Stimulated activated naive CD8-positive, alpha-beta T cell treated with anti-CD3 and anti-CD28 coated beads, Interleukin-15, Interleukin-2, amounts not matched to agents 100 ng/mL and 50 ng/mL, for 24 hours (primary cell): ENCODE data around the gene TMEM178A.

ENCODE experiments used
- H3K27ac Mint-ChIP-seq: one replicate; pipeline ENCODE4 v1.8.0; 2021; ENCODE audit warnings: mild to moderate bottlenecking, mixed read lengths
- H3K27me3 Mint-ChIP-seq: one replicate; pipeline ENCODE4 v1.8.0; 2021; ENCODE audit warnings: mixed read lengths
- H3K36me3 Mint-ChIP-seq: one replicate; pipeline ENCODE4 v1.8.0; 2021; ENCODE audit warnings: low read depth, mixed read lengths
- H3K4me1 Mint-ChIP-seq: one replicate; pipeline ENCODE4 v1.8.0; 2021; ENCODE audit warnings: low read depth, mixed read lengths
- H3K4me3 Mint-ChIP-seq: one replicate; pipeline ENCODE4 v1.8.0; 2021; ENCODE audit warnings: mild to moderate bottlenecking, mixed read lengths
- H3K9me3 Mint-ChIP-seq: one replicate; pipeline ENCODE4 v1.8.0; 2021; ENCODE audit warnings: mixed read lengths

Gene TMEM178A

DNA sequence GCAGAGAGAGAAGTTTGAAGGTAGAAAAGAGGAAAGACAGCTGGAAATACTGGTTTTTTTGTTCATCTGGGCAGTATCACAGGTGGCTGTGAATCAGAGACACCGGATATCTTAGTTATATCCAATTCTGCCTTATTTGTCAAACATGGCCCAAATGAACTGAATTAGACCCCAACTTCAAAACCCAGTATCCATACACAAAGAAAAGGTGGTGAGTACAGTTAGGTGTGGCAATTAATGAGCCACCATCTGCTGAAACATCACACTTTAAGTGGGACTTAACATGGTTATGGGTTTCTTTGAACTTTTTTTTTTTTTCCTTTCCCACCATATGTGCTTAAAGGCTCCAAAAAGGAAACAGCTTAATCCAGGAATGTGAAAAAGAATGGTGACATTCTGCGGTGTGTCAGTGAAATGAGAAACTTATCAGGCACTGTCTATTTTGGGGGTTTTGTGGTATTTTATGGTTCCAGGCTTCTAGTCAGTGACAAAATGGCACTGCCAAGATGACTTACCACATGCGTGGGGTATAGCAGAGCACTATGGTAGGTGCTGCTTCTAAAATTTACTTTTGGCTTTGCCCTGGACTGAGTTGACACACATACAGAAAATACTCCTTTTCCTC, 5.0 kb upstream of the TMEM178A start:
- no peaks in the 10 kb centered on the region for H3K36me3 Mint-ChIP-seq
- no peak overlapping the region for H3K27ac Mint-ChIP-seq
- no peaks in the 10 kb centered on the region for H3K4me1 Mint-ChIP-seq
- peaks cover 39% of the 10 kb centered on the region for H3K27me3 Mint-ChIP-seq
- H3K9me3 Mint-ChIP-seq = no peaks in the 10 kb centered on the region
- H3K4me3 Mint-ChIP-seq = no peak overlapping the region

DNA sequence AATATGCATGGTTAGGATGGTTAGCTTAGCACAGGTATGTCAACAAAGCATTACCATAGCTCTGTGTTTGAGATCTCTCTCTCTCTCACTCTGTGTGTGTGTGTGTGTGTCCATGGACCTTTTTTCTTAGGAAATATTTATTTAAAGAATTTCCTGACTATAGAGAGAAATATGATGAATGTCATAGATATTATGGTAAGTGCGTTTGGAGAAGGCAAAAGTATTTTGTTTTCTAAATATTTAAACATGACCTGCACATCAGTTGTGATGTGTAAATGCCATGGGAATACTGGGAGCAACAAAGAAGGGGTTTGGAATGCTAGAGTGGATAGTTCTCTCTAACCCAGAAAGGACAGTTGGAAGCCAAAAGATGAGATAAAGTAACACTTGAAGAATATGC, 3.9 kb upstream of the TMEM178A start:
- H3K27me3 Mint-ChIP-seq = peaks cover 45% of the 10 kb centered on the region
- H3K4me3 Mint-ChIP-seq = no peak overlapping the region
- no peak overlapping the region for H3K27ac Mint-ChIP-seq

DNA sequence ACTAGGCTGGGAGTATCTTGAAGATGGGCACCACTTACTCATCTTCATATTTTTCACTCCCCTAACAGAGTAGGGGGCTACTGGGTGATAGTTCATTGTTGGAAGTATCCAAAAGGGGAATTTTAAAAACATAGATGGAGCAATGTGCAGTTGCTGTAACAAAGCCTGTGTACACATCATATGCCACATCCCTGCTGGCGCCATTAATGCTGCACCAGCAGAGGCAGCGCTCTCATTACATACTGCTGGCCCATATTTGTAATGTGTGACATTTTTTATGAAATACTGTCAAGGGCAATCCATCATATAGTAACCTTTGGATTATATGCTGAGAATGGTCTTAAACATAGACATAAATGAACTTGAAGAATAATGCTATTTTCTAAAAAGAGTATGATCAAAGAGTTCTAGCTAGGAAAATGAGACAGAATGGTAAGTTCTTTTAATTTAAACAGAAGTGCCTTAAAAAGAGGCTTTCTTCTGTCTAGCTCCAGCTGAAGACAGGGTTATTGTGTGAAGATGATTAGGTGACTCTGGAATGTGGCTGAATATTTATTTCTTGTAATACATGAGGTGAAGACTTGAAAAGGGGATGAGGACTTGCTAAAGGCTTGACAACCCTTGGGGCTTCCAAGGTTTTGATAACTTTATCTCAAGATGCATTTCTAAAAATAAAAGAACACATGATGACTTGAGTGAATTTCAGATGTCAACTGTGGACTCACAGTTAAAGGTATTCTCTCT, 2.4 kb upstream of the TMEM178A start:
- Mint-ChIP-seq H3K27ac (no peak overlapping the region), H3K4me1 (peaks cover 10% of the 10 kb centered on the region), H3K9me3 (no peaks in the 10 kb centered on the region), H3K4me3 (no peak overlapping the region), H3K27me3 (peaks cover 60% of the 10 kb centered on the region), H3K36me3 (no peaks in the 10 kb centered on the region)

More for the DNA sequence above, 3.9 kb upstream of the TMEM178A start:
- H3K36me3 Mint-ChIP-seq = no peaks in the 10 kb centered on the region
- H3K9me3 Mint-ChIP-seq = no peaks in the 10 kb centered on the region
- H3K4me1 Mint-ChIP-seq = peaks cover 6% of the 10 kb centered on the region

DNA sequence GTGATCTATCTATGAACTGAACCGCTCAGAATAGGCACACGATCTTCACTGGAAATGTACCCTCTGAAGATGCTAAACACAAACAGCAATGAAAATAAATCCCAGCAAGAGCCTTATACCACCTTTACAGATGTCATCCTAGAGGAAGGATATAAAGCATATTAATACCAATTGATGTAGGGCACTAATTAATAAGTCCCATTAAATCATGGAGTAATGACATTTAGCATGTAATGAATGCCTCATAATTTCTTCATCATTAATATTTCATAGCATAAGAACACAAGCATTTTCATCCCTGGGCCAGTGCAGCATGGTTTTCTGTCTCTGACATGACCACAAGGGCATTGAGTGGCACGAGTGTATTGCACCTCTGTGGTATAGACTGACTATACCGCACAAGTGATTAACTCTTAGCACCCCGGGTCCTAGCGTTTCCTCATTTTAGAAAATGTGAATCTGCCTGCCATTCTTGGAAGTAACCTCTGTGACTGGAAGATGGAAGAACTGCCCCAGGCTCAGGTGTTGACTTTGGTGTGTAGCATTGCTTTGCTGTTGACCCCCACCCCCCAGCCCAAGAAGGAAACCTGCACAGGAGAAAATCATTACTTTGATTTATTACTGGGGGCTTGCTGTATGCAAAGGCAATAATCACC, 1.4 kb upstream of the TMEM178A start:
- peaks cover 10% of the 10 kb centered on the region for H3K4me1 Mint-ChIP-seq

DNA sequence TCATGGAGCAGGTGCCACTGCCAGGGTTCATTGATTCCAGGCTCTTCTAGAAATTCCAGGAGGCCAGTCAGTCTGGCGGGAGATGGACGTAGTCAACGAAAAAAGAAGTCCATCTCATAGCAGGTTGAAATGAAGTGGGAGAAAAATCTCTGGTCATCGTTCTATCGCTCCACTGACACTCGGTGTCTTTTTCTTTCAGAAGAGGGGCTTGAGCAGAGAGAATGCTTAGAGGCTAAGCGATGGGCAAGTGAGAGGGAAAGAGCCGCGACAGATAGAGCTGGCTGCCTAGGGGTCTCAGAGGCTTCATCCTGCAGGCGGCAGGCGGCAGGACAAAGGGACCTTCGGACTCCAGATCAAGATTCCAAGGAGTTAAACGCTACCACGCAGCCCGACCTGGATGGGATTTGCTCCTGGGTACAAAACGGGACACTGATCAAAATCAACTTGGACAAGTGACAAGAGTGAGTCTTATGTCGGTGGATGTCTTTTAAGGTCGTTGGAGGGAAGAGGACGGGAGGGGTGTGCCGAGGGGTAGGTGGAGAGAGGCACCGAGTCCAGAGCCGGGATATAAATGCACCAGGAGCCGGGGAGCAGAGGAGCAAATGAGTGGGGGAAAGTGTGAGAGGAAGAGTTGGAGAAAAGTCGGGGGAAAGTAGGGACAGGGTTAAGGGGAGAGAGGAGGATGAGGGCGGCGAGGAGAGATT, 677 bp upstream of the TMEM178A start:
- no peaks in the 10 kb centered on the region for H3K9me3 Mint-ChIP-seq
- H3K27ac Mint-ChIP-seq = no peak overlapping the region

More for the DNA sequence above, 1.4 kb upstream of the TMEM178A start:
- H3K27me3 Mint-ChIP-seq = peaks cover 70% of the 10 kb centered on the region
- H3K9me3 Mint-ChIP-seq = no peaks in the 10 kb centered on the region
- H3K4me3 Mint-ChIP-seq = no peak overlapping the region
- H3K36me3 Mint-ChIP-seq = no peaks in the 10 kb centered on the region
- no peak overlapping the region for H3K27ac Mint-ChIP-seq

DNA sequence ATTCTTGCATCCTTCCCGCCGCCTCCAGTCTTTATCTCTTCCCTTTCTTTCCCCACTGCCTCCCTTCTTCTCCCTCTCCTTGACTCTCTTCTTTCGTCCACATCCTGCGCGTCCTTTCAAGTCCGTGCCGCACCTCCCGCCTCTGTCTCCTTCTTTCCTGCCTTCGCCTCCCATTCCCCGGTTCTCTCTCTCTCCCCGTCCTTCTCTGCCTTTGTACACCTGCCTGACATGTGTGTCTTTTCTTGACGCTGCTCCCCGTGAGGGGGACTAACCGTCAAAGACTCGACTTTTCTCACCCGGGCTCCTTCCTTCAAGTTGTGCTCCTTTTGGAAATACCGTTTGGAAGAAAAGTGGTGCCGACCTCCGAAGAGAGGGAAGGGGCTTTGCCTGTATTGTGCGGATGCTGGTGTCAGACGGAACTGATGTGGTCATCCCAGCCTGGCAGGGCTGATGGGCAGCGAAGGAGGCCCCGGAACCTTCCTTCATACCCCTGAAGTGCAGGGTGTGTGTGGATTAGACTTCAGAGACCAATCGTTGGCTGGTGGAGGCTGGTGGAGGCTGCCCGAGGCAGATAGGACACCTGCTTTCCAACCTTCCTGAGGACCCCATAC, 879 bp downstream of the TMEM178A start:
- H3K27me3 Mint-ChIP-seq = peaks cover 76% of the 10 kb centered on the region
- peak overlapping the region; percentile 77 for H3K4me3 Mint-ChIP-seq
- no peaks in the 10 kb centered on the region for H3K9me3 Mint-ChIP-seq
- peak overlapping the region; percentile 68 for H3K27ac Mint-ChIP-seq
- H3K4me1 Mint-ChIP-seq = peaks cover 10% of the 10 kb centered on the region
- H3K36me3 Mint-ChIP-seq = no peaks in the 10 kb centered on the region

More for the DNA sequence above, 677 bp upstream of the TMEM178A start:
- H3K27me3 Mint-ChIP-seq = peaks cover 73% of the 10 kb centered on the region
- peaks cover 10% of the 10 kb centered on the region for H3K4me1 Mint-ChIP-seq
- no peaks in the 10 kb centered on the region for H3K36me3 Mint-ChIP-seq
- peak overlapping the region; percentile 55 for H3K4me3 Mint-ChIP-seq

DNA sequence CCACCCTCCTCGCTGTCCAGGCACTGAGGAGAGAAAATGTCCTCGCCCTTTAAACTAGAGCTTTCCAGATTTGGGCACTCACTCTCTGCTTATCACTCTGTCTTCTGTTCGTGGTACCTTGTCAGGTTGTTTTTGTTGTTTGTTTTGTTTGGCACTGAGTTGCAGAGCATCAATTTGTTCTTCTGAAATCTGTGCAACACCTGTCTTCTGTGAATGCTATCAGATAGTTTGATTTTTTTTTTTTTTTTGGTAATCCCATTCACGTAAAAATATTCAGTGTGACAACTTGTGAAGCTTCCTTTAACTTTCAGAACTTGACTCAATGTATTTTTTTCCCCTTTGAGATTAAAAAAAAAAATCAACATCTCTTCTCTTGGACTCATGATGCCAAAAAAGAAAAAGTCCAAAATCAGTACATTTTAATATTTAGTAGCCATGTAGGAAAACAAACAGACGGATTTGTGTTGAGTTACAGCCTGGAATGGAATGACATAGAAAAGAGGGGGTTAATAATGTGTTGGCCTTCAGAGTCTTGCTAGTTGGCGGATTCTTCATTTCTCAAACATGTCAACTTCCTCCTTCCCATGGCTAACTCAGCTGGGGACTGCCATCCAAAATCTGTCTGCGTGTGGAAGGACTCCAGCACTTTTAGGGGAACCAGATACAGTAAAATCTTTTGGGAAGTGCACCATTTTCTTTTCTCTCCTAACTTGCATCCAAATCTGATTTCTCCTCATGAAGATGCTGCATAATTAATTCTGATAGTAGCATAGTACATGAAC, 1.6 kb downstream of the TMEM178A start:
- peaks cover 78% of the 10 kb centered on the region for H3K27me3 Mint-ChIP-seq
- H3K36me3 Mint-ChIP-seq = no peaks in the 10 kb centered on the region
- H3K4me1 Mint-ChIP-seq = peaks cover 10% of the 10 kb centered on the region
- no peaks in the 10 kb centered on the region for H3K9me3 Mint-ChIP-seq
- peak overlapping the region; percentile 67 for H3K4me3 Mint-ChIP-seq
- no peak overlapping the region for H3K27ac Mint-ChIP-seq

DNA sequence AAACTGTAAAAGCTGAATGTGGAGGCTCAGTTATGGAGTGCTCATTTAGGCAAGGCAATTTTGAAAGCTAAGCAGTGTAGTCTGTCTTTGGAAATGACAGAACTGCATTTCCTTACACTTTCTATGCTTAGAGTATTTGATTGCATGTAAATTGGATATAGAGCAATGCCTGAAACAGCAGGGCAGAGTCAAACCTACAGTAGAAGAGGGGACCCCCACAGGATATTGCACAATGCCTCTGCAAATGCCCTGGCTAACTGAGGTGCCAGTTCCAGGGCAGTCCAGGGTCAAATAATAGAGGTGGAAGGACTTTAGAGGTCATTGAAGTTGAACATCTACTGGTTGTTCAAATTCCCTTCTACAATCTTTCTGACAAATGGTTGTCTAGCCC, 2.2 kb downstream of the TMEM178A start:
- Mint-ChIP-seq H3K9me3 (no peaks in the 10 kb centered on the region), H3K4me3 (no peak overlapping the region), H3K27me3 (peaks cover 72% of the 10 kb centered on the region), H3K27ac (no peak overlapping the region), H3K36me3 (no peaks in the 10 kb centered on the region), H3K4me1 (peaks cover 10% of the 10 kb centered on the region)

DNA sequence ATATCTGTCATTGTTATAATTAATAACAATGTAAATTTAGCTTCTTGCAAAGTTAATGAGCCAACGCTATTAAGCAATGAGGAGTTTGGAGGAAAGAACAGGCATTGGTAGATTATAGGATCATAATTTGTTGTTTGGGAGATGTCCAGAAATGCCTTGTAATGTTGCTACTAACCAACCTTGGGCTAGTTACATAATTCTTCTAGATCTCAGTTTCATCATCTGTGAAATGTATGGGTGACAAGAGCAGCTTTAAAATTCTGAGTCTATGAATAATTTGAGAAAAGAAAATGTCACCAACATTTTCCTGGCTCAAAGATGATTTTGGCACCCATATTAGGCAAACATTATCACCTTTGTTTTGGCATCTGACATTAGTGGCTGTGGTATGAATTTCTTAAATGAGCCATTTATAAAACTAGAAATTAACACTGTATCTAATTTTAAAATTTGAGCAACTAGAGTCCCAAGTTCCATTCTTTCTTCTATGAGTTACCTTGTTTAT, 2.9 kb downstream of the TMEM178A start:
- Mint-ChIP-seq H3K9me3 (no peaks in the 10 kb centered on the region), H3K36me3 (no peaks in the 10 kb centered on the region), H3K4me1 (peaks cover 10% of the 10 kb centered on the region), H3K27ac (no peak overlapping the region), H3K27me3 (peaks cover 66% of the 10 kb centered on the region), H3K4me3 (no peak overlapping the region)

DNA sequence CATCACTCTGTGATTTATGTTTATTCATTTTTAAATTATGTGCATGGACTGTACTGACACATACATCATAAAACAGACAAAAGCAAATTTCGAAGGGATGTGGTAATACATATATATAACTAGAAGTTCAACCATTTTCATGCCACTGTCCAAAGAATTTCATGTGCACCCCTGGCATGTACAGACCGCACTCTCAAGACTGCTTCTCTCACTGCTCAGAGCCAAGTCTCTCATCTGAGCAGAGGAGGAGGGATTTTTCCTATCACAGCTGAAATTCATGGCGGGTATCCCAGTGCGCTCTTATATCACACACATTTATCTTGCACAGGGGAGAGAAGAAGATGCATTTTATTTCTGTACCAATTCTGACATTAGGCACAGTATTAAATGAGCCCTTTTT, 5.9 kb downstream of the TMEM178A start:
- peaks cover 6% of the 10 kb centered on the region for H3K4me1 Mint-ChIP-seq
- no peaks in the 10 kb centered on the region for H3K9me3 Mint-ChIP-seq
- H3K4me3 Mint-ChIP-seq = no peak overlapping the region
- H3K36me3 Mint-ChIP-seq = no peaks in the 10 kb centered on the region
- H3K27ac Mint-ChIP-seq = no peak overlapping the region
- H3K27me3 Mint-ChIP-seq = peaks cover 47% of the 10 kb centered on the region

DNA sequence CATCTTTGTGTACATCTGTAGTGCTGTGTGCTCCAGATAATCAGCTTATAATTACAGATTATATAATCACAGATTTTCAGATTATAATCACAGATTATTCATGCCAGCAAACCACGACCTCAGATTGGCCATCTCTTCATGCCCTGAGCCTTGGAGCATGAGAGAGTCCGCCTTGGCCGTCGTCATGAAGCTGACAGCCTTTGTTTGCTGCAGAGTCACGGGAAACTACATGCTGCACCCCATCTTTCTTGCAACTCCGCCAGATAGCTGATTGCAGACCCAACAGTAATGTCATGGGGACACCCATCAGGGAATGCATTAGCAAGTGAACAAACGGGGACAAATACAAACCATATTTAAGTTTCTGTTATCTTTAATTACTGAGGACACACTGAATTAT, 7.3 kb downstream of the TMEM178A start:
- peaks cover 3% of the 10 kb centered on the region for H3K9me3 Mint-ChIP-seq
- H3K4me1 Mint-ChIP-seq = no peaks in the 10 kb centered on the region
- no peak overlapping the region for H3K4me3 Mint-ChIP-seq
- peaks cover 47% of the 10 kb centered on the region for H3K27me3 Mint-ChIP-seq
- H3K36me3 Mint-ChIP-seq = no peaks in the 10 kb centered on the region
- no peak overlapping the region for H3K27ac Mint-ChIP-seq

DNA sequence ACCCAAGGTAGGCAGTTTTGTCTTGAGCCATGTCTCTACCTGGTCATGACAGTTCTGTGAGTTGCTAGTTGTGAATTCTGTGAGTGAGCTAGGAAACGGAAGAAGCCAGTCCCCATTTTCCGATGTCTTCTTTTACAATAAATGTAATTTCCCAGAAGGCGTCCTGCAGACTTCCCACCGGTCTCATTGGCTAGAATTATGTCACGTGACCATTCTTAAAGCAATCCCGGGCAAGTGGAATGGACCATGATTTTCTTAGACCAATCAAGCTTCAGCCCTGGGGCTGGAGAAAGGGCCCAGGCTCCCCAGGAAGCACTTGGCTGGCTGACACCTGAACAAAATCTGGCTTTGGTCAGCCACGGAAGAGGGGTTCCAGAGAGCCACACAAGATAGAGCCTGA, 10.6 kb downstream of the TMEM178A start:
- H3K27ac Mint-ChIP-seq = no peak overlapping the region
- H3K4me1 Mint-ChIP-seq = no peaks in the 10 kb centered on the region
- H3K9me3 Mint-ChIP-seq = peaks cover 3% of the 10 kb centered on the region
- no peak overlapping the region for H3K4me3 Mint-ChIP-seq
- peaks cover 37% of the 10 kb centered on the region for H3K27me3 Mint-ChIP-seq
- H3K36me3 Mint-ChIP-seq = no peaks in the 10 kb centered on the region

DNA sequence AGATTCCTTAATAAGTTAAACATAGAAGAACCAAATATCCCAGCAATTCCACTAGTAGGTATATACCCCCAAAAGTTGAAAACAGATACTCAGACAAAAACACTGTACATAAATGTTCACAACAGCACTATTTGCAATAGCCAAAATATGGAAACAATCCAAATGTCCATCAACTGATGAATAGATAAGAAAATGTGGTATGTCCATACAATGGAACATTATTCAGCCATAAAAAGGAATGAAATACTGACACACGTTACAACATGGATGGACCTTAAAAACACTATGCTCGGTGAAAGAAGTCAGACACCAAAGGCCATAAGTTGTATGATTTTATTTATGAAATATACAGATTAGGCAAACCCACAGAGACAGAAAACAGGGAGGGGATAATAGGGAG, 12.5 kb downstream of the TMEM178A start:
- H3K27ac Mint-ChIP-seq = no peak overlapping the region
- H3K9me3 Mint-ChIP-seq = peaks cover 3% of the 10 kb centered on the region
- peaks cover 32% of the 10 kb centered on the region for H3K27me3 Mint-ChIP-seq
- no peaks in the 10 kb centered on the region for H3K4me1 Mint-ChIP-seq
- H3K4me3 Mint-ChIP-seq = no peak overlapping the region
- no peaks in the 10 kb centered on the region for H3K36me3 Mint-ChIP-seq

DNA sequence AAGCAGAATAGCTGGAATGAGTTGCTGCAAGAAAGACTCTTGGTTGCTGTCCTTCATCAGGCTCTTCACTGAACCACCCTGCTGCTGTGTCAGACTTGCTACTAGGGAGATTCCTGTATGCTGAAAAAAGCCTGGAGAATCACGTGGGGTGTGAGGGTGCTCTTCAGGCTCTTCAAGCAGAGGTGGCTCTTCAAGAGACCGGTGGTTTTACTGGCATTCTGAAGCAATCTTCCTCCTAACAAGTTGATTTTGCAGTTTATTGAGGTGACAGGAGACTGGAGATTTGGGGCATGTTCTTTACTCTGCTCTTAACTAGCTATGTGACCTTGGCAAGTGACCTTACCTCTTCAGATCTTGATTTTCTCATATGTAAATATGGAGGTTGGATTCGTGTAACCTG, 14.1 kb downstream of the TMEM178A start:
- Mint-ChIP-seq H3K9me3 (peaks cover 3% of the 10 kb centered on the region), H3K4me1 (no peaks in the 10 kb centered on the region), H3K36me3 (no peaks in the 10 kb centered on the region), H3K4me3 (no peak overlapping the region), H3K27me3 (peaks cover 37% of the 10 kb centered on the region), H3K27ac (no peak overlapping the region)
